GM06990 (cell line): ENCODE measurements around the gene MYZAP.

ENCODE experiments used
- DNase-seq: peaks from one replicate; pipeline ENCODE4 v3.0.0-alpha.2; 2011; ENCODE audit not compliant: insufficient read length; ENCODE audit errors: extremely low read depth
- H3K27me3 ChIP-seq: replicated peaks from 2 replicates; pipeline ENCODE4 v1.6.0; 2011; ENCODE audit warnings: low read length; ENCODE audit not compliant: control insufficient read depth, insufficient read depth
- H3K36me3 ChIP-seq: 2 replicates; pipeline ENCODE4 v1.5.1; 2011; ENCODE audit warnings: low read length; ENCODE audit not compliant: control insufficient read depth, insufficient read depth
- H3K4me3 ChIP-seq: replicated peaks from 2 replicates; pipeline ENCODE4 v1.5.1; 2011; ENCODE audit warnings: low read depth, mild to moderate bottlenecking, control low read depth, low read length
- CTCF ChIP-seq: IDR thresholded peaks from 2 replicates; pipeline ENCODE4 v1.5.1; 2011; ENCODE audit warnings: low read length, control low read depth, mild to moderate bottlenecking, inconsistent platforms; ENCODE audit not compliant: insufficient read depth, poor library complexity, severe bottlenecking

Gene MYZAP

DNA sequence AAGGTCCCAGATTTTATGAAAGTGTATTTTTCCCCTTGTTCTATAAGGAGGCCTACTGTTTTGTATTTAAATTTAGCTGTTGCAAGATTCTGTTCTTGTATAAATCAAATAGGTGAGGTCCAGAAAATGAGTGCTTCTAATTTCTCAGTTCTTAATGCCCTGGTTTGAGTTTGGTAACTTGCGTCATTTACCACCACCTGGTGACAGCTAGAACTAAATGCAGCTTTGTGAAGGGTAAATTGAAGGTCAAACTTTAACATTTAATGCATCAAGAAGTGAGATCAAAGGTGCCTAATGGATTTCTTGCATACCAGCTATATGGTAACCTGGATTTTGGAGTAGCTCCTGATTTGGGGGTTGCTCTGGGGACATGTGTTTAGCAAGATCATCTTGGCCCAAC is 64.1 kb downstream of the MYZAP start:
- Histone ChIP-seq H3K36me3 (no peaks in the 10 kb centered on the region), H3K27me3 (no peaks in the 10 kb centered on the region), H3K4me3 (no peak overlapping the region)
- TF ChIP-seq CTCF, result no peak
- DNase-seq, result no peak

- no peaks in the 10 kb centered on the region for H3K36me3 ChIP-seq
- no peak for DNase-seq
- no peak for TF ChIP-seq CTCF
- H3K27me3 ChIP-seq, result no peaks in the 10 kb centered on the region
- H3K4me3 ChIP-seq, result no peak overlapping the region
Observed at GRCh38 chr15:57656434-57656833, 64.7 kb downstream of the MYZAP start.

- no peak overlapping the region for H3K4me3 ChIP-seq
- no peaks in the 10 kb centered on the region for H3K27me3 ChIP-seq
- no peak for DNase-seq
- no peak for TF ChIP-seq CTCF
- H3K36me3 ChIP-seq, result no peaks in the 10 kb centered on the region
Observed at GRCh38 chr15:57657619-57658018, 65.9 kb downstream of the MYZAP start.

GRCh38 chr15:57662091-57662744 is 70.5 kb downstream of the MYZAP start:
- Histone ChIP-seq H3K4me3 (no peak overlapping the region), H3K36me3 (no peaks in the 10 kb centered on the region), H3K27me3 (no peaks in the 10 kb centered on the region)
- TF ChIP-seq CTCF, result no peak
- no peak for DNase-seq

- TF ChIP-seq CTCF, result no peak
- no peak for DNase-seq
- no peaks in the 10 kb centered on the region for H3K36me3 ChIP-seq
- no peaks in the 10 kb centered on the region for H3K27me3 ChIP-seq
- H3K4me3 ChIP-seq, result no peak overlapping the region
Observed at GRCh38 chr15:57662802-57663201, 71.1 kb downstream of the MYZAP start.

- TF ChIP-seq CTCF, result no peak
- H3K36me3 ChIP-seq, result no peaks in the 10 kb centered on the region
- H3K27me3 ChIP-seq, result no peaks in the 10 kb centered on the region
- DNase-seq, result no peak
- H3K4me3 ChIP-seq, result no peak overlapping the region
Observed at GRCh38 chr15:57663262-57663661, 71.6 kb downstream of the MYZAP start.
